GM12891 (cell line): ENCODE results near the gene MAP3K7.

Experiments used
- POLR2A ChIP-seq: IDR thresholded peaks from 2 replicates; pipeline ENCODE4 v1.6.1; 2011; ENCODE audit warnings: low read depth, low read length, control low read depth
- POLR2AphosphoS5 ChIP-seq: IDR thresholded peaks from 2 replicates; pipeline ENCODE4 v1.6.1; 2011; ENCODE audit warnings: low read depth, low read length, control low read depth
- TAF1 ChIP-seq: IDR thresholded peaks from 2 replicates; pipeline ENCODE4 v1.6.1; 2011; ENCODE audit warnings: low read depth, low read length, control low read depth

DNA sequence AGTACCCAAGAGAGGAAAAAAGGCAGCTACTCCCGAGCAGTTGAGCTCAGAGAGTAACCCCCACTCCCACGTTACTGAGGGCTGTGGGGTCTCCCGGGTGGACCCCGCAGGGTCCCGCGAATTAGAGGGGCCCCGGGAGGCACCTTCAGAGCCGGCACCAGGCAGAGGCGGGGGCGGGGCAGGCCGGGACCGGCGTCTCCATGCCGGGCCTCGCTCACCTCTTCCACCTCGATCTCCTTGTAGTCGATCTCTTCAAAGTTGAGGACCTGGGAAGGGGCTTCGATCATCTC, 381 bp downstream of the MAP3K7 start:
- no peak for TF ChIP-seq TAF1
- no peak for TF ChIP-seq POLR2A
- no peak for TF ChIP-seq POLR2AphosphoS5
